HepG2 (cell line): ENCODE data around the gene MOB4.

Source experiments
- DPF2 ChIP-seq: sonication (generic); formaldehyde crosslinking; IDR thresholded peaks from 2 replicates; pipeline ENCODE4 v1.4.0; 2020; ENCODE audit warnings: mild to moderate bottlenecking, low read depth, missing genetic modification reagents, borderline replicate concordance
- ESRRA ChIP-seq: sonication (generic); formaldehyde crosslinking; IDR thresholded peaks from 2 replicates; pipeline ENCODE4 v1.5.1; 2020; ENCODE audit warnings: mild to moderate bottlenecking, low read depth, missing genetic modification reagents
- HMGXB4 ChIP-seq, 2 experiments: sonication (generic) in 1 of 2; formaldehyde crosslinking in 1 of 2; IDR thresholded peaks; 2 replicates each; pipeline versions ENCODE4 v1.4.0 to v1.6.1; 2018 to 2020; ENCODE audit warnings: missing genetic modification reagents in 2 of 2, borderline replicate concordance in 1 of 2, low read depth in 1 of 2, mild to moderate bottlenecking in 1 of 2, missing biosample characterization in 1 of 2
- MAX ChIP-seq: IDR thresholded peaks from 2 replicates; pipeline ENCODE4 v1.6.1; 2012; ENCODE audit warnings: inconsistent platforms
- NFYC ChIP-seq: IDR thresholded peaks from 2 replicates; pipeline ENCODE4 v1.6.1; 2016; ENCODE audit warnings: missing genetic modification reagents, missing compliant biosample characterization
- TAF1 ChIP-seq: sonication (generic); formaldehyde crosslinking; IDR thresholded peaks from 2 replicates; pipeline ENCODE4 v1.4.0; 2020; ENCODE audit warnings: missing genetic modification reagents
- ZBTB20 ChIP-seq: sonication (generic); formaldehyde crosslinking; IDR thresholded peaks from 2 replicates; pipeline ENCODE4 v1.8.1; 2023; ENCODE audit warnings: missing genetic modification reagents, low read depth, mild to moderate bottlenecking, borderline replicate concordance
- ZNF138 ChIP-seq: sonication (generic); formaldehyde crosslinking; IDR thresholded peaks from 2 replicates; pipeline ENCODE4 v1.5.0; 2020; ENCODE audit warnings: mild to moderate bottlenecking, low read depth, missing genetic modification reagents
- ZNF780A ChIP-seq: sonication (generic); formaldehyde crosslinking; IDR thresholded peaks from 2 replicates; pipeline ENCODE4 v1.8.0; 2022; ENCODE audit warnings: mild to moderate bottlenecking, missing genetic modification reagents, moderate library complexity
- ZSCAN30 ChIP-seq: sonication (generic); formaldehyde crosslinking; IDR thresholded peaks from 2 replicates; pipeline ENCODE4 v1.5.0; 2020; ENCODE audit warnings: mild to moderate bottlenecking, missing genetic modification reagents
- TF ChIP-seq, protein P1 (sequence below): sonication (generic); formaldehyde crosslinking; IDR thresholded peaks from 2 replicates; pipeline ENCODE4 v1.5.0; 2020; ENCODE audit warnings: mild to moderate bottlenecking, missing genetic modification reagents, moderate library complexity
- TF ChIP-seq, protein P2 (sequence below): sonication (generic); formaldehyde crosslinking; IDR thresholded peaks from 2 replicates; pipeline ENCODE4 v1.4.0; 2020; ENCODE audit warnings: mild to moderate bottlenecking, missing genetic modification reagents

DNA sequence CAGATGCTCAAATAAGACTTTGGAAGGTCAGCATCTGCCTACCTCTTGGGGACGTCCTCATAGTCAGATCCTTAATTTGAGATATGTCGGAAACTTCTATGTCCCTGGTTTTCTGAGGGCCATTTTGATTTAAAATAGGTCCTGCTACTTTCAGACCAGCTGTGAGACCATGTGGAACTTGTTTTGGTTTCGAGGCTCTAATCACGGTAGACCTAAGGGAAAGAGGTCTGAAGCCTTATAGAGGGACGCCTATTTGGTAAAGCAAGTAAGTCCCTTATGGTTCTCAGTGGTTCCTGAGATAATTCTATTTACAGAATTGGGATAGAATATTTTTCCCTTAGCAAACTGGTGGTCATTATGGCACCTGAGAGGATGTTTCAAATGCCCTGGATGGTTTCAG, 84.4 kb downstream of the MOB4 start:
- TF ChIP-seq NFYC (no peak), DPF2 (CRISPR knock-in tag) (no peak), ZBTB20 (no peak), ZNF138 (CRISPR knock-in tag) (no peak), ZNF780A (no peak), MAX (no peak), TAF1 (CRISPR knock-in tag) (no peak), ZSCAN30 (CRISPR knock-in tag) (no peak), HMGXB4 (CRISPR knock-in tag; IDR thresholded peaks at IDR 0.05; ENCODE audit: borderline replicate concordance in 1 of 2, low read depth in 1 of 2) (no peak), ESRRA (CRISPR knock-in tag) (no peak)
- TF ChIP-seq, protein P1, sequence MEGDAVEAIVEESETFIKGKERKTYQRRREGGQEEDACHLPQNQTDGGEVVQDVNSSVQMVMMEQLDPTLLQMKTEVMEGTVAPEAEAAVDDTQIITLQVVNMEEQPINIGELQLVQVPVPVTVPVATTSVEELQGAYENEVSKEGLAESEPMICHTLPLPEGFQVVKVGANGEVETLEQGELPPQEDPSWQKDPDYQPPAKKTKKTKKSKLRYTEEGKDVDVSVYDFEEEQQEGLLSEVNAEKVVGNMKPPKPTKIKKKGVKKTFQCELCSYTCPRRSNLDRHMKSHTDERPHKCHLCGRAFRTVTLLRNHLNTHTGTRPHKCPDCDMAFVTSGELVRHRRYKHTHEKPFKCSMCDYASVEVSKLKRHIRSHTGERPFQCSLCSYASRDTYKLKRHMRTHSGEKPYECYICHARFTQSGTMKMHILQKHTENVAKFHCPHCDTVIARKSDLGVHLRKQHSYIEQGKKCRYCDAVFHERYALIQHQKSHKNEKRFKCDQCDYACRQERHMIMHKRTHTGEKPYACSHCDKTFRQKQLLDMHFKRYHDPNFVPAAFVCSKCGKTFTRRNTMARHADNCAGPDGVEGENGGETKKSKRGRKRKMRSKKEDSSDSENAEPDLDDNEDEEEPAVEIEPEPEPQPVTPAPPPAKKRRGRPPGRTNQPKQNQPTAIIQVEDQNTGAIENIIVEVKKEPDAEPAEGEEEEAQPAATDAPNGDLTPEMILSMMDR: no peak
- TF ChIP-seq, protein P2, sequence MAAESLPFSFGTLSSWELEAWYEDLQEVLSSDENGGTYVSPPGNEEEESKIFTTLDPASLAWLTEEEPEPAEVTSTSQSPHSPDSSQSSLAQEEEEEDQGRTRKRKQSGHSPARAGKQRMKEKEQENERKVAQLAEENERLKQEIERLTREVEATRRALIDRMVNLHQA (CRISPR knock-in tag): no peak
